Tibial artery (tissue), 4 donors: ENCODE data around the gene CYSLTR2.

Source experiments
- DNase-seq, 2 donors: peaks; one replicate each; pipeline ENCODE4 v3.0.0-alpha.2; 2019
- H3K27ac ChIP-seq, 2 donors: fragments of 200-600 bp; sonication (generic) in 1 of 2; 1 replicate in 1 of 2; 2 replicates in 1 of 2; pipeline ENCODE4 v1.5.1; 2018 to 2019; ENCODE audit warnings: mild to moderate bottlenecking in 1 of 2
- H3K27me3 ChIP-seq, 2 donors: fragments of 200-600 bp; sonication (generic) in 1 of 2; one replicate each; pipeline versions ENCODE4 v1.5.1 to v1.6.0; 2016 to 2019
- H3K36me3 ChIP-seq, 3 donors: fragments of 200-600 bp; sonication (generic) in 2 of 3; one replicate each; pipeline ENCODE4 v1.5.1; 2016 to 2019; ENCODE audit warnings: mild to moderate bottlenecking in 2 of 3
- H3K4me1 ChIP-seq, 4 donors: fragments of 200-600 bp; sonication (generic) in 2 of 4; 1 replicate in 3 of 4; 2 replicates in 1 of 4; pipeline ENCODE4 v1.5.1; 2016 to 2019
- H3K4me3 ChIP-seq, 2 donors: fragments of 200-600 bp; sonication (generic) in 1 of 2; 1 replicate in 1 of 2; 2 replicates in 1 of 2; pipeline ENCODE4 v1.5.1; 2018 to 2019; ENCODE audit warnings: mild to moderate bottlenecking in 2 of 2
- H3K9me3 ChIP-seq, 3 donors: fragments of 200-600 bp; sonication (generic) in 1 of 3; one replicate each; pipeline ENCODE4 v1.5.1; 2016 to 2019
- CTCF ChIP-seq, 2 experiments: fragments of 200-600 bp in 1 of 2; fragments of 450-650 bp in 1 of 2; IDR thresholded peaks; one replicate each; pipeline ENCODE4 v1.5.1; 2017 to 2019; ENCODE audit warnings: antibody characterized with exemption in 2 of 2, mild to moderate bottlenecking in 1 of 2, moderate library complexity in 1 of 2
- intact Hi-C: fragments of 100-400 bp; cut with DNase I; formaldehyde crosslinking; loops from one replicate; pipeline ENCODE4 v1.15.0; 2023; ENCODE audit warnings: low total_unique reads

The CYSLTR2 gene

GRCh38 chr13:48749144-48749543, 95.4 kb downstream of the CYSLTR2 start:
- intact Hi-C loops: no loop called here
- Histone ChIP-seq H3K9me3 (no peaks in the 10 kb centered on the region), H3K27me3 (no peaks in the 10 kb centered on the region), H3K4me3 (no peak overlapping the region), H3K36me3 (no peaks in the 10 kb centered on the region), H3K27ac (peak overlapping the region in 1 of 2 donors; percentile 57), H3K4me1 (peaks cover 0 to 24% (median 14%) of the 10 kb centered on the region in 4 donors)
- DNase-seq: no peak
- no peak for TF ChIP-seq CTCF (IDR thresholded peaks at IDR 0.05)

- Histone ChIP-seq H3K9me3 (no peaks in the 10 kb centered on the region), H3K4me1 (peaks cover 0 to 24% (median 14%) of the 10 kb centered on the region in 4 donors), H3K4me3 (no peak overlapping the region), H3K36me3 (no peaks in the 10 kb centered on the region), H3K27ac (peak overlapping the region; percentile 57 to 61), H3K27me3 (no peaks in the 10 kb centered on the region)
- DNase-seq: peak; percentile 91
- TF ChIP-seq CTCF (IDR thresholded peaks at IDR 0.05): peak; percentile 38 to 40
- intact Hi-C loops: no loop called here
These were observed 96.2 kb downstream of the CYSLTR2 start for GRCh38 chr13:48749699-48750473.

- DNase-seq: peak; percentile 66 to 74
- Histone ChIP-seq H3K4me3 (no peak overlapping the region), H3K36me3 (no peaks in the 10 kb centered on the region), H3K4me1 (peaks cover 0 to 24% (median 14%) of the 10 kb centered on the region in 4 donors), H3K27ac (peak overlapping the region; percentile 57 to 61), H3K9me3 (no peaks in the 10 kb centered on the region), H3K27me3 (no peaks in the 10 kb centered on the region)
- TF ChIP-seq CTCF (IDR thresholded peaks at IDR 0.05): peak in 1 of 2 experiments; percentile 14
- intact Hi-C loops: no loop called here
These were observed 97.1 kb downstream of the CYSLTR2 start for GRCh38 chr13:48750588-48751383.

- no peak for DNase-seq
- Histone ChIP-seq H3K4me1 (no peaks in the 10 kb centered on the region), H3K27ac (no peak overlapping the region), H3K4me3 (no peak overlapping the region), H3K9me3 (peaks cover 0 to 6% (median 0%) of the 10 kb centered on the region in 3 donors), H3K36me3 (no peaks in the 10 kb centered on the region), H3K27me3 (no peaks in the 10 kb centered on the region)
- no peak for TF ChIP-seq CTCF (IDR thresholded peaks at IDR 0.05)
- intact Hi-C loops: no loop called here
These were observed 106.9 kb downstream of the CYSLTR2 start for GRCh38 chr13:48760626-48761025.
